NCI-H146 (cell line): Measurements from ENCODE around the gene IVNS1ABP.
"Not testable (repeated sequence)": the region's sequence is repeated elsewhere in the genome, so short reads cannot be mapped to it uniquely, and the experiment has no call there.

Experiments used
- DNase-seq: peaks from one replicate; lab custom pipeline; 2025; lab: John Stamatoyannopoulos, UW

Gene IVNS1ABP

DNA sequence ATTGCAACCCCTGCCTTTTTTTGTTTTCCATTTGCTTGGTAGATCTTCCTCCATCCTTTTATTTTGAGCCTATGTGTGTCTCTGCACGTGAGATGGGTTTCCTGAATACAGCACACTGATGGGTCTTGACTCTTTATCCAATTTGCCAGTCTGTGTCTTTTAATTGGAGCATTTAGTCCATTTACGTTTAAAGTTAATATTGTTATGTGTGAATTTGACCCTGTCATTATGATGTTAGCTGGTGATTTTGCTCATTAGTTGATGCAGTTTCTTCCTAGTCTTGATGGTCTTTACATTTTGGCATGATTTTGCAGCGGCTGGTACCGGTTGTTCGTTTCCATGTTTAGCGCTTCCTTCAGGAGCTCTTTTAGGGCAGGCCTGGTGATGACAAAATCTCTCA lies 61.4 kb downstream of the IVNS1ABP start:
- not testable (repeated sequence) for DNase-seq

DNA sequence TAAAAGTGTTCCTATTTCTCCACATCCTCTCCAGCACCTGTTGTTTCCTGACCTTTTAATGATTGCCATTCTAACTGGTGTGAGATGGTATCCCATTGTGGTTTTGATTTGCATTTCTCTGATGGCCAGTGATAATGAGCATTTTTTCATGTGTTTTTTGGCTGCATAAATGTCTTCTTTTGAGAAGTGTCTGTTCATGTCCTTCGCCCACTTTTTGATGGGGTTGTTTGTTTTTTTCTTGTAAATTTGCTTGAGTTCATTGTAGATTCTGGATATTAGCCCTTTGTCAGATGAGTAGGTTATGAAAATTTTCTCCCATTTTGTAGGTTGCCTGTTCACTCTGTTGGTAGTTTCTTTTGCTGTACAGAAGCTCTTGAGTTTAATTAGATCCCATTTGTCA lies 64.6 kb downstream of the IVNS1ABP start:
- DNase-seq: not testable (repeated sequence)

DNA sequence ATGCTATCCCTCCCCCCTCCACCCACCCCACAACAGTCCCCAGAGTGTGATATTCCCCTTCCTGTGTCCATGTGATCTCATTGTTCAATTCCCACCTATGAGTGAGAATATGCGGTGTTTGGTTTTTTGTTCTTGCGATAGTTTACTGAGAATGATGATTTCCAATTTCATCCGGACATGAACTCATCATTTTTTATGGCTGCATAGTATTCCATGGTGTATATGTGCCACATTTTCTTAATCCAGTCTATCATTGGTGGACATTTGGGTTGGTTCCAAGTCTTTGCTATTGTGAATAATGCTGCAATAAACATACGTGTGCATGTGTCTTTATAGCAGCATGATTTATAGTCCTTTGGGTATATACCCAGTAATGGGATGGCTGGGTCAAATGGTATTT lies 65.1 kb downstream of the IVNS1ABP start:
- not testable (repeated sequence) for DNase-seq

DNA sequence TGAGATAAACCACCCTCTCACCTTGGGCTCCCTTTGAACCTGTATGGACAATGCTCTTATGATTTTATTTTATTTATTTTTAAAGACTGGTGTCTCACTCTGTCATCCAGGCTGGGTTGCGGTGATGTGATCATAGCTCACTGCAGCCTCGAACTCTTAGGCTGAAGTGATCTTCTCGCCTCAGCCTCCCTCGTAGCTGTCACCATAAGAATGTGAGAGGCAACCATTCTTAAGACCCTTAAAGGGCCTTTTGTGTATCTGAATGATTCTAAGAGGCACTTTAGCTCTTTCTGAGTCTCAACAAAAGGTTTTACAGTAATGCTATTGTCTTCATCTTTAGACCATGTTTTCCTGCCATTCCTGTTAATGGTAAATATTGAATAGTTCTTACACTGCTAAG lies 67.0 kb downstream of the IVNS1ABP start:
- no peak for DNase-seq

DNA sequence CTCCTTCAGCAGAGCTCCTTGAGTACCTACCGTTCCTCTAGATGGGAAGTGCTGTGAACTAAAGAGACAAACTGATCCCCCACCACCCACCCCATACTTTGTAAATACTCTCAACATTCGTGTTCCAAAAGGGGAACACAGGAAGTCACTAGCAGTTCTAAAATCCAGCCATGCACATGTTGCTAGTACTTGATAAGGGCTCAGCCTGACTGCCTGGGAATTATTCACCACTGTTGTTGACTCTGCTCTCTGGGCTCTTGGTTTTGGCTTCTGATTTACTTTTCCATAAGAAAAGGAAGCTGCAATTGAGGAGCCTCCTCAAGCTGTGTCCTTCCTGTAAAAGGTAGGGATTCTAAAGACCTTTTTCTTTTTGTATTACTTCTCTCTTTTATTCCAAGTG lies 67.5 kb downstream of the IVNS1ABP start:
- no peak for DNase-seq
